GM20000 (cell line): ENCODE results near the gene TEX2.

Experiments used
- DNase-seq: peaks from one replicate; pipeline ENCODE4 v3.0.0; 2012; ENCODE audit warnings: low spot score
- CTCF ChIP-seq: IDR thresholded peaks from 2 replicates; pipeline ENCODE4 v1.5.1; 2012; ENCODE audit warnings: mild to moderate bottlenecking, control low read depth; ENCODE audit errors: extremely low read depth, missing control alignments

TEX2 gene

GRCh38 chr17:64110379-64111152, 152.5 kb downstream of the TEX2 start:
- TF ChIP-seq CTCF, result no peak
- DNase-seq, result no peak

DNA sequence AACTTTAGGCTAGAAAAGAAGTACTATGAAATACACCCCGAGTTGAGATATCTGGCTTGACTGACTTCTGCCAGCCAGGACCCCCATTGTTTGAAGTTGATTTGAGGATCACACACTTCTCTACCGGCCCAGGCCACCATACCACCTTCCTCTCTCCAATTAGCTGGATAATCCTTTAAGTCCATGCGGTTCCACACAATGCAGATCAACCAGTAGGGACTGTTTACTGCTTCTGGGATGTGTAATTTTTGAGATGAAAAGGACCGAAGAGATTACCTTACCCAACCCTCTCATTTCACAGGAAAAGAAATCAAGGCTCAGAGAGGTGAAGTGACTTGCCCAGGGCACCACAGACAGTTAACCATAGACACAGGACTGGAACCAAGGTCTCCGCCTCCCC, 153.7 kb downstream of the TEX2 start:
- DNase-seq, result no peak
- TF ChIP-seq CTCF, result no peak

- DNase-seq, result no peak
- no peak for TF ChIP-seq CTCF
These were observed 155.4 kb downstream of the TEX2 start for GRCh38 chr17:64107500-64108236.

DNA sequence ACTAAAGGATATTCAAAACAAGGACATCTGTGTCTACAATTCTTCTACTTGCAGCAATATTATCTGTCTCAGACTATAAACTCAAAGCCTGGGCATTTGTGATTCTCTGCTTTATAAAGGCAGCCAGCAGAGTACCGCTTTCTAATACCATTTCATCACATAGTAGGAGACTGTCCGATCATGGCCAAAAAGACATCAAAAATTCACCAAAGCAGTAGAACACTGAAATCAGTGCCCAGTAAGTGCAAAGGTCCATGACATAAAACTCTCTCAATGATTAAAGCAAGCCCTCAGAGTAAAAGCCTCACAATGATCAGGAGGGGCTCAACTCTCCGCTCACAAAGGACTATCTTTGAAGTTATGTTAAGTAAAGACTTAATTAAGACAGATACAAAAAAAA, 156.1 kb downstream of the TEX2 start:
- no peak for TF ChIP-seq CTCF
- no peak for DNase-seq

- no peak for DNase-seq
- TF ChIP-seq CTCF, result no peak
These were observed 159.4 kb downstream of the TEX2 start for GRCh38 chr17:64103391-64104364.

- no peak for TF ChIP-seq CTCF
- no peak for DNase-seq
These were observed 160.3 kb downstream of the TEX2 start for GRCh38 chr17:64102627-64103390.
